Mesothelial cell of epicardium (in vitro differentiated cells): ENCODE results near the gene NTF4. TPM values are rescaled to one million over a fixed set of nuclear protein-coding genes. Genes with fewer than 3 reads are reported as not detected.
A peak's percentile ranks its signal among the peaks of the same experiment; 100 is the strongest.
"Not testable (repeated sequence)": the region's sequence is repeated elsewhere in the genome, so short reads cannot be mapped to it uniquely, and the experiment has no call there.

Experiments used
- DNase-seq, 2 experiments: peaks; one replicate each; pipeline ENCODE4 v3.0.0; 2021; ENCODE audit warnings: low spot score in 2 of 2; ENCODE audit not compliant: unreplicated experiment in 2 of 2
- H3K27ac Mint-ChIP-seq: 2 replicates; pipeline ENCODE4 v1.8.0; 2021; ENCODE audit warnings: mixed read lengths
- H3K27me3 Mint-ChIP-seq: 2 replicates; pipeline ENCODE4 v1.8.0; 2021; ENCODE audit warnings: low read depth, mixed read lengths
- H3K36me3 Mint-ChIP-seq: 2 replicates; pipeline ENCODE4 v1.8.0; 2021; ENCODE audit warnings: mixed read lengths
- H3K4me1 Mint-ChIP-seq: 2 replicates; pipeline ENCODE4 v1.8.0; 2021; ENCODE audit warnings: mixed read lengths
- H3K4me3 Mint-ChIP-seq: 2 replicates; pipeline ENCODE4 v1.8.0; 2021; ENCODE audit warnings: mild to moderate bottlenecking, moderate library complexity, mixed read lengths
- H3K9me3 Mint-ChIP-seq: 2 replicates; pipeline ENCODE4 v1.8.0; 2021; ENCODE audit warnings: mixed read lengths
- CTCF ChIP-seq: fragments of 200-600 bp; sonication (generic); IDR thresholded peaks from one replicate; pipeline ENCODE4 v1.5.0; 2021; ENCODE audit warnings: antibody characterized with exemption; ENCODE audit not compliant: unreplicated experiment
- total RNA-seq: library from RNA; stranded (reverse); gene quantifications from 3 replicates; pipeline ENCODE4 v1.2.1, GENCODE V29; 2021

NTF4 gene
- total RNA-seq, 1 donor from 2014 or later, result 48.5 TPM

GRCh38 chr19:49024233-49024632, 40.4 kb downstream of the NTF4 start, which contains the start of gene CGB3:
CGB3 (minus strand) TSS chr19:49024333; CDS start chr19:49023971, 362 bp downstream.
- H3K27me3 Mint-ChIP-seq, result peaks cover 31% of the 10 kb centered on the region
- H3K27ac Mint-ChIP-seq, DNase-seq, H3K4me3 Mint-ChIP-seq, H3K9me3 Mint-ChIP-seq, H3K36me3 Mint-ChIP-seq, H3K4me1 Mint-ChIP-seq: not testable (repeated sequence)

- no peaks in the 10 kb centered on the region for H3K36me3 Mint-ChIP-seq
- H3K9me3 Mint-ChIP-seq, result no peaks in the 10 kb centered on the region
- DNase-seq, result no peak
- peaks cover 6% of the 10 kb centered on the region for H3K4me1 Mint-ChIP-seq
- no peak overlapping the region for H3K27ac Mint-ChIP-seq
- peaks cover 41% of the 10 kb centered on the region for H3K27me3 Mint-ChIP-seq
- no peak overlapping the region for H3K4me3 Mint-ChIP-seq
- TF ChIP-seq CTCF, result no peak
Observed at GRCh38 chr19:49022116-49022515, 42.5 kb downstream of the NTF4 start.

- DNase-seq, result no peak
- no peaks in the 10 kb centered on the region for H3K36me3 Mint-ChIP-seq
- H3K4me1 Mint-ChIP-seq, result peaks cover 6% of the 10 kb centered on the region
- H3K4me3 Mint-ChIP-seq, result no peak overlapping the region
- H3K27ac Mint-ChIP-seq, result no peak overlapping the region
- no peak for TF ChIP-seq CTCF
- H3K27me3 Mint-ChIP-seq, result peaks cover 41% of the 10 kb centered on the region
- H3K9me3 Mint-ChIP-seq, result no peaks in the 10 kb centered on the region
Observed at GRCh38 chr19:49020931-49021895, 43.4 kb downstream of the NTF4 start.

GRCh38 chr19:49020342-49020741, 44.3 kb downstream of the NTF4 start:
- Mint-ChIP-seq H3K4me3 (no peak overlapping the region), H3K27me3 (peaks cover 41% of the 10 kb centered on the region), H3K9me3 (no peaks in the 10 kb centered on the region), H3K36me3 (peaks cover 6% of the 10 kb centered on the region), H3K4me1 (peaks cover 6% of the 10 kb centered on the region), H3K27ac (no peak overlapping the region)
- no peak for DNase-seq
- no peak for TF ChIP-seq CTCF

GRCh38 chr19:49019242-49019932, 45.2 kb downstream of the NTF4 start:
- Mint-ChIP-seq H3K36me3 (peaks cover 7% of the 10 kb centered on the region), H3K4me3 (peak overlapping the region; percentile 13), H3K27ac (no peak overlapping the region), H3K4me1 (peaks cover 6% of the 10 kb centered on the region), H3K9me3 (no peaks in the 10 kb centered on the region), H3K27me3 (peaks cover 41% of the 10 kb centered on the region)
- peak; percentile 14 for TF ChIP-seq CTCF
- no peak for DNase-seq

GRCh38 chr19:49018388-49019241, 46.0 kb downstream of the NTF4 start:
- Mint-ChIP-seq H3K36me3 (peaks cover 13% of the 10 kb centered on the region), H3K27me3 (peaks cover 41% of the 10 kb centered on the region), H3K4me3 (peak overlapping the region; percentile 48)
- DNase-seq, H3K9me3 Mint-ChIP-seq, H3K4me1 Mint-ChIP-seq, H3K27ac Mint-ChIP-seq: not testable (repeated sequence)
